IPS-20b (cell line): Measurements from ENCODE around the gene SLC9A1.
"Not testable (repeated sequence)": the region's sequence is repeated elsewhere in the genome, so short reads cannot be mapped to it uniquely, and the experiment has no call there.

ENCODE experiments used
- H3K27ac ChIP-seq: one replicate; pipeline ENCODE4 v1.5.1; 2013; ENCODE audit warnings: low read length
- H3K27me3 ChIP-seq: 2 replicates; pipeline ENCODE4 v1.6.1; 2013; ENCODE audit warnings: mild to moderate bottlenecking, low read length, inconsistent platforms; ENCODE audit not compliant: insufficient read depth
- H3K36me3 ChIP-seq: 2 replicates; pipeline ENCODE4 v1.6.1; 2013; ENCODE audit warnings: low read depth, mild to moderate bottlenecking, inconsistent platforms, low read length, moderate library complexity; ENCODE audit not compliant: insufficient read depth
- H3K4me1 ChIP-seq: 2 replicates; pipeline ENCODE4 v1.6.1; 2013; ENCODE audit warnings: mild to moderate bottlenecking, control low read depth, inconsistent platforms, low read length, moderate library complexity; ENCODE audit not compliant: insufficient read depth
- H3K4me3 ChIP-seq: 2 replicates; pipeline ENCODE4 v1.5.1; 2013; ENCODE audit warnings: mild to moderate bottlenecking, low read length, inconsistent platforms
- H3K9ac ChIP-seq: 2 replicates; pipeline ENCODE4 v1.6.1; 2013; ENCODE audit warnings: low read depth, mild to moderate bottlenecking, inconsistent platforms, low read length, moderate library complexity
- H3K9me3 ChIP-seq: 2 replicates; pipeline ENCODE4 v1.6.1; 2013; ENCODE audit warnings: mild to moderate bottlenecking, low read depth, low read length, inconsistent platforms; ENCODE audit not compliant: insufficient read depth

SLC9A1 gene

DNA sequence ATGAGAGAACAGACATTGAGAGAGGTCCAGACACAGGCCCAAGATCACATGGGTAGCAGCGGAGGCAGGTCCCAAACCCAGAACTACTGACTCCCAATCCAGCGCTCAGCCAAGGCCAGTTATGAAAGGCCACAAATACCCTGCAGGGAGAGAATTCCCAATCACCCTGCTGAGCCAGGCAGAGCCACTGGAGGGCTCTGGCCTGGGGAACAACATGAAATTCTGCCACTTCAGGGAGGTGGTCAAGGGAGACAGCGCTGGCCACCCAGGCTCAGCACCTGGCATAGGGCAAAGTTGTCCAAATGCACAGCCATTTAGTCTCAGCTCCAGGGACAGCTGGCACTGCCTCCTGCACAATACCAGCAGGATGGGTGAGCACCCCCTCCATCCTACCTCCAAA is 27.5 kb downstream of the SLC9A1 start:
- no peak overlapping the region for H3K4me3 ChIP-seq
- H3K9ac ChIP-seq, result no peak overlapping the region
- H3K36me3 ChIP-seq, result no peaks in the 10 kb centered on the region
- no peak overlapping the region for H3K27ac ChIP-seq
- H3K27me3 ChIP-seq, result no peaks in the 10 kb centered on the region
- H3K9me3 ChIP-seq, result no peaks in the 10 kb centered on the region
- no peaks in the 10 kb centered on the region for H3K4me1 ChIP-seq

DNA sequence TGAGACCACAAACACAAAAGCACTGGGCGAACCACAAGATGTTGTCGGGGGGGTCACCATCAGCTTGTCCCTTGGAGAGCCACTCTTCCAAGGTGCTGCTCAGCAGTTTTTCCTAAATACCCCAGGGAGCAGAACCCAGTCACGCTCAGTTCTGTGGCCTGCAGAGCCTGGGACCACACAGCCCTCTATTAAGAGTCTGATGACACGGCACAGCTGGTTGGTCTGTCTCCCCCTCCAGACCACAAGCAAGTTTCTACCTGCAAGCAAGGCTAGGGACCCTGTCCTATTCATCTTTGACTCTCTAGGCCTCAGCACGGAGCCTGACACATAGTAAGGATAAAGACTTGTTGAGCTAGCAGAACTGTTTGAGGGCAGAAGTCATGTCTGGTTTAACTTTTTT is 28.5 kb downstream of the SLC9A1 start:
- no peak overlapping the region for H3K9ac ChIP-seq
- no peak overlapping the region for H3K27ac ChIP-seq
- H3K4me1 ChIP-seq, result no peaks in the 10 kb centered on the region
- no peaks in the 10 kb centered on the region for H3K9me3 ChIP-seq
- no peaks in the 10 kb centered on the region for H3K27me3 ChIP-seq
- no peak overlapping the region for H3K4me3 ChIP-seq
- H3K36me3 ChIP-seq, result no peaks in the 10 kb centered on the region

DNA sequence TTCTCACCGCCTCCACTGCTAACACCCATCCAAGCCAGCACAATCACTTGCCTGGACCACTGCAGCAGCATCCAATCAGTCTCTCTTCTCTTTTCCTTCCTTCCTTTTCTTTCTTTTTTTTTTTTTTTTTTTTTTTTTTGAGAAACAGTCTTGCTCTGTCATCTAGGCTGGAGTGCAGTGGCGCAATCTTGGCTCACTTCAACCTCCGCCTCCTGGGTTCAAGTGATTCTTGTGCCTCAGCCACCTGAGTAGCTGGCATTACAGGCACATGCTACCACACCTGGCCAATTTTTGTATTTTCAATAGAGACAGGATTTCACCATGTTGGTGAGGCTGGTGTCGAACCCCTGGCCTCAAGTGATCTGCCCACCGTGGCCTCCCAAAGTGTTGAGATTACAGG is 29.8 kb downstream of the SLC9A1 start:
- not testable (repeated sequence) for H3K9ac ChIP-seq, H3K27ac ChIP-seq, H3K4me3 ChIP-seq, H3K4me1 ChIP-seq, H3K9me3 ChIP-seq, H3K27me3 ChIP-seq, H3K36me3 ChIP-seq

DNA sequence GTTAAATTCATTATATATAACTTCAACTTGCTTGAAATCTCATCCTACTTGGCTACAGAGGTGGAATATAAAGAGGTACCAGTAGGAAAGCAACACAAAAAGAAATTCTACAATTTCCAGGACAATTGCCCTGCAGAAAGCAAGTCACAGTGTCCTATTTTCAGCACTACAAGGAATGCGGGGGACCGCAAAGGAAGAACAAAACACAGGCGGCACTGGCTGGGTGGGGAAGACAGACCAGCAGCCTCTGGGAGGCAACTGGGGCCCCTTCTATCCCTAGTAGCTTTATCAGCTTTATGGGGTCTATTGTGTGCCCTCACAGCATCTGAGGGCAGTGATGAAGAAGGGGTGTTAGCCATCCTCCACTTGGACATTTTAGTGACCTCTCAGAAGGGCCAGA is 30.5 kb downstream of the SLC9A1 start:
- Histone ChIP-seq H3K9ac (no peak overlapping the region), H3K4me1 (peaks cover 7% of the 10 kb centered on the region; the same call in 1 of the 2 replicates), H3K27ac (no peak overlapping the region), H3K27me3 (no peaks in the 10 kb centered on the region), H3K4me3 (no peak overlapping the region), H3K36me3 (no peaks in the 10 kb centered on the region), H3K9me3 (no peaks in the 10 kb centered on the region)

DNA sequence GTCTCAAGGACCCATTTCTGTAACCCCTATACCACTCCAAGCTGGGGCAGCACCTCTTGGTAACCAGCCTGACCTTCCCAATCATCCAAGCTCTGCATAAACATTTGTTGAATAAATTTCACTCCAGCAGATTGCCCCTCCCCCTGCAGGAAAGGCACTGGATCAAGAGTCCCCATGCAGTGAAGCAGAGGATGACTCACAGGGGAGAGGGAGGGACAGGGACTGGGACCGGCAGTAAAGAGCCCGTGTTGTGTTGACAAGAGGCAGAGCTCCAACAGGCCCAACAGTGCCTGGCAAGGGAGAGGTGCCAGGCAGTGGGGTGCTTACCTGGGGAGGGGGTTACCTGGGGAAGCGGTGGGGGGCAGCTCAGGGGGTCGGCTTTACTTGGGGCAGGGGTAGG is 32.3 kb downstream of the SLC9A1 start:
- Histone ChIP-seq H3K27ac (no peak overlapping the region), H3K4me3 (no peak overlapping the region), H3K9ac (no peak overlapping the region), H3K4me1 (peaks cover 12% of the 10 kb centered on the region; the same call in 1 of the 2 replicates), H3K9me3 (no peaks in the 10 kb centered on the region), H3K27me3 (no peaks in the 10 kb centered on the region), H3K36me3 (no peaks in the 10 kb centered on the region)

DNA sequence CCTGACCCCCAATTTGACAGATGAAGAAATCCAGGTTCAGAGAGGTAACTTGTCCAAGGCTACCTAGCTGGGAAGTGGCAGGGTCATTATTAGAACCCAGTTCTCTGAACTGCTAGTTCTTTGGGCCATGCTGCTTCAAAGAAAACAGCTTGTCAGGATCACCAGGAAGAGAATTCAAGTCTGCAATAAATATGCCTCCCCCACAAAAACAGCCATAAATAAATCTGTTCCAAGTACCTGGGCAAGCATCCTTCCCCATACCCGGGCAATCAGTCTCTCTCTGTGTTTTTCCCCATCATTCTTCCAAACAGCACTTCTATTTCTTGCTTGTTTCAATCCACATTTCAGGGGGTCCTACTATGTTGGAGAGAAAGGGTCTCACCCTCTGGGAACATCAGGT is 34.1 kb downstream of the SLC9A1 start:
- H3K4me1 ChIP-seq, result peaks cover 12% of the 10 kb centered on the region; the same call in 1 of the 2 replicates
- H3K27ac ChIP-seq, result no peak overlapping the region
- H3K9me3 ChIP-seq, result no peaks in the 10 kb centered on the region
- no peak overlapping the region for H3K9ac ChIP-seq
- no peak overlapping the region for H3K4me3 ChIP-seq
- H3K27me3 ChIP-seq, result no peaks in the 10 kb centered on the region
- no peaks in the 10 kb centered on the region for H3K36me3 ChIP-seq

DNA sequence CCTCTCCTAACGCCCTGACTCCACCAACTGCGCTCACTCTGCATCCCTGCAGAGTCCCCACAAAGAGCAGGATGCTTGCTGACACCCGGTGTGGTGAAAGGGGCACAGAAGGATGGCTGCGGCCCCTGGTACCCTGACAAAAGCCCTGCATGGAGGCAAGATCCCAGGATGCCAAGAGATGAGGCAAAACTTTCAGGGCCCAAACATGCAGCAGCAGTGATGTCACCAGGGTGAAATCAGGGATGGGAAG is 36.6 kb downstream of the SLC9A1 start:
- H3K27ac ChIP-seq, result no peak overlapping the region
- no peak overlapping the region for H3K9ac ChIP-seq

DNA sequence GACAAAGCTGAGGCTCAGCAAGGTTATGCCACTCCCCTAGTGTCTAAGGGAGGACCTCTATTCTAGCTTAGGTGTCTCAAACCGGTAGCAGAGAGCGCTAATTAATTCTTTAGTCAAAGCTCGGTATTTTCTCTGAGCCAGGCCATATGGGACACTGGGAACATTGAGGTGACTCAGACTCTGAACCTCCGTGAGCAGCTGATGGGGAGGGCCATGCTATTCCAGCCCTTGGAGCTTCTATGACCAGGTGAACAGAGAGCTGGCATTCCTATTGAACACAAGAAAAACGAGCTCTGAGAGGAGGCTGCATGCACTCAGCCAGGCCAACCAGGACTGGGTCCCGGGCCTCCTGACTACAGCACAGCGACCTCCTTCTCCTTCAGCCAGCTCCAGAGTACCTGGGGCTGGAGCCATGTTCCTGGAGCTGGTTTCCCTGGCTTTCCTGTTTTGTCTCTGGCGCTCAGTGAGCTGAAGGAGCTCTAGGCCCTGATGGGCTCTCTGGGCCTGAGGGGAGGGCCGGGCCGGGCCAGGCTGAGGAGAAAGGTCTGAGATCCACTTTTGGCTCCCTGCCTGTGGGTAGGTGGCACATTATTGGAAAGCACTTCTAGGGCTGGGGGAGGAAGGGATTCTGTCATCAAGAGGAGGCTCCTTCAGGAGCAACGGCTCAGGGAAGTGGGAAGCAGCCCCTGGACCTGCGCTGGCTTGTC is 37.0 kb downstream of the SLC9A1 start:
- H3K27ac ChIP-seq, result no peak overlapping the region
- no peaks in the 10 kb centered on the region for H3K27me3 ChIP-seq
- no peak overlapping the region for H3K4me3 ChIP-seq
- H3K4me1 ChIP-seq, result peaks cover 12% of the 10 kb centered on the region; the same call in 1 of the 2 replicates
- no peaks in the 10 kb centered on the region for H3K9me3 ChIP-seq
- H3K36me3 ChIP-seq, result peaks cover 6% of the 10 kb centered on the region; the same call in 1 of the 2 replicates
- no peak overlapping the region for H3K9ac ChIP-seq

More for the DNA sequence above, 36.6 kb downstream of the SLC9A1 start:
- Histone ChIP-seq H3K4me3 (no peak overlapping the region), H3K36me3 (peaks cover 5% of the 10 kb centered on the region; the same call in 1 of the 2 replicates), H3K4me1 (peaks cover 12% of the 10 kb centered on the region; the same call in 1 of the 2 replicates), H3K9me3 (no peaks in the 10 kb centered on the region), H3K27me3 (no peaks in the 10 kb centered on the region)

DNA sequence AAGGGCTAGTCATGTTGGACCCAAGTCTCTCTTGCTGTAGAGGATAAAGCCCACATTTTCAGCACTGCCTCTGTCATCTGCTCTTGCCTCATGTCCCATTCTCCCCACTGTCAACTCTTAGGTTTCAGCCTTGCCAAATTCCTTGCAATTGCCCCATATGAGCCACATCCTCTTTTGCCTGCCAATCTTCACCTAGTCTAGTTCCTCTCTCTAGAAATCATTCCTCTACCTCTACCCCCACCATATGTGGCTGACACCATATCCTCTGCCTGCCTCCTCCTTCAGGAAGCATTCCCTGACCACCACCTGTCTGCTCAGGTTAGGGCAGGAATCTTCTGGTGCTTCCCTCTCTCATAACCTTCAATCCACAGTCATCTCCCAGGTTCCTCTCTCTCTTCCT is 38.2 kb downstream of the SLC9A1 start:
- H3K27me3 ChIP-seq, result no peaks in the 10 kb centered on the region
- no peak overlapping the region for H3K4me3 ChIP-seq
- no peak overlapping the region for H3K27ac ChIP-seq
- peaks cover 12% of the 10 kb centered on the region; the same call in 1 of the 2 replicates for H3K4me1 ChIP-seq
- peaks cover 6% of the 10 kb centered on the region; the same call in 1 of the 2 replicates for H3K36me3 ChIP-seq
- H3K9ac ChIP-seq, result no peak overlapping the region
- H3K9me3 ChIP-seq, result no peaks in the 10 kb centered on the region

DNA sequence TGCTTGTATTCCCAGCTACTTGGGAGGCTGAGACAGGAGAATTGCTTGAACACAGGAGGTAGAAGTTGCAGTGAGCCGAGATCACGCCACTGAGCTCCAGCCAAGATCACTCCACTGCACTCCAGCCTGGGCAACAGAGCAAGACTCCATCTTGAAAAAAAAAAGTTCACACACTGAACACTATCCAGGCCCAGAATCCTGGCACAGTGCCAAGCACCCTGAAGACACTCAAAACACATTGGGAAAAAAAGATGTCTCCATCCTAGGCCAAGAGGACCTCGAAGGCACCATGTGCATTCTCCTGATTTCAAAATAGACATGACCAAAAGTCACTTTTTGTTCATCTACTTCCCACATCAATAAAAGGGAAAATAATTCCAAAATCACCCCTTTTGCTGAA is 38.7 kb downstream of the SLC9A1 start:
- H3K27me3 ChIP-seq, result no peaks in the 10 kb centered on the region
- H3K9me3 ChIP-seq, result no peaks in the 10 kb centered on the region
- peaks cover 6% of the 10 kb centered on the region; the same call in 1 of the 2 replicates for H3K36me3 ChIP-seq
- no peak overlapping the region for H3K9ac ChIP-seq
- H3K4me3 ChIP-seq, result no peak overlapping the region
- H3K4me1 ChIP-seq, result peaks cover 12% of the 10 kb centered on the region; the same call in 1 of the 2 replicates
- no peak overlapping the region for H3K27ac ChIP-seq

DNA sequence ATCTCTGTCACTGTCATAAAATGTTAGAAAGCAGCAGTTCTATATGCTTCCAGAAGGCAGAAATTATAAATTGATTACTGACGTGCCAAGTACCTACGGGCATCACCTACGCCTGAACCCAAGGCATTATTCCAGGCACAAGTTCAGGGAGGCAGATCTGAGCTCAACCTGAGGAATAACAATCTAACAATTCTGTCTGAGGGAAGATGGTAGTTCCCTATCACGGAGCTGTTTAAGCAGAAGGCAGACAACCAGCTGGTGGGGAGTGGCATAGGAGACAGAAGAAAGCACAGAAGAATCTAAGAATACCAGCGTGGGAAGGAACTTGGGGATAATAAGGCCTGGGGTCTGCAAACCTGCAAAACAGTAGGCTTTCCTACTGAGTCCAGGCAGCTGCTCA is 40.4 kb downstream of the SLC9A1 start:
- no peak overlapping the region for H3K9ac ChIP-seq
- H3K27ac ChIP-seq, result no peak overlapping the region
- no peaks in the 10 kb centered on the region for H3K27me3 ChIP-seq

DNA sequence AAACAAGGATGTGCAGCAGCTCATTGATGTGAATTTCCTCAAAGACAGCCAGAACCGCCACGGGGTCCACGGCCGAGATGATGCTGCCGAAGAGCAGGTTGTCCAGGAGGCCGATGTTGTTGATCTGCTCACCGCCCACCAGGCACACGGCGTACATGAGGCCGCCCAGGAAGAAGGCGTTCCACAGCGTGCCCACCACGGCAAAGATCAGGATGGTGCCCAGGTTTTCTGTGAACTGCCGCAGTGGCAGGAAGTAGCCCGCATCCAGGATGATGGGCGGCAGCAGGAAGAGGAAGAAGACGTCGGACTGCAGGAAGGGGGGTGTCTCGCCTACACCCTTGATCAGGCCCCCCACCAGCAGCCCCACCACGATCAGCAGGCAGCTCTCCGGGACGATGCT is 41.1 kb downstream of the SLC9A1 start:
- no peaks in the 10 kb centered on the region for H3K27me3 ChIP-seq
- no peak overlapping the region for H3K27ac ChIP-seq
- H3K9me3 ChIP-seq, result no peaks in the 10 kb centered on the region
- no peaks in the 10 kb centered on the region; the same call in 1 of the 2 replicates for H3K4me1 ChIP-seq
- no peak overlapping the region for H3K4me3 ChIP-seq
- H3K9ac ChIP-seq, result no peak overlapping the region
- peaks cover 6% of the 10 kb centered on the region; the same call in 1 of the 2 replicates for H3K36me3 ChIP-seq

More for the DNA sequence above, 40.4 kb downstream of the SLC9A1 start:
- Histone ChIP-seq H3K9me3 (no peaks in the 10 kb centered on the region), H3K36me3 (peaks cover 6% of the 10 kb centered on the region; the same call in 1 of the 2 replicates), H3K4me1 (peaks cover 6% of the 10 kb centered on the region; the same call in 1 of the 2 replicates), H3K4me3 (no peak overlapping the region)
